ENCODE measurements around the gene ELAC2.

ELAC2 gene

GRCh38 chr17:13017655-13018459, at the start of gene ELAC2:
ELAC2 (minus strand) TSS chr17:13018027; CDS start chr17:13017947, 80 bp downstream.
- peak; percentile 97 for DNase-seq

GRCh38 chr17:13065032-13065431, 47.2 kb upstream of the ELAC2 start:
- no peak for DNase-seq

DNA sequence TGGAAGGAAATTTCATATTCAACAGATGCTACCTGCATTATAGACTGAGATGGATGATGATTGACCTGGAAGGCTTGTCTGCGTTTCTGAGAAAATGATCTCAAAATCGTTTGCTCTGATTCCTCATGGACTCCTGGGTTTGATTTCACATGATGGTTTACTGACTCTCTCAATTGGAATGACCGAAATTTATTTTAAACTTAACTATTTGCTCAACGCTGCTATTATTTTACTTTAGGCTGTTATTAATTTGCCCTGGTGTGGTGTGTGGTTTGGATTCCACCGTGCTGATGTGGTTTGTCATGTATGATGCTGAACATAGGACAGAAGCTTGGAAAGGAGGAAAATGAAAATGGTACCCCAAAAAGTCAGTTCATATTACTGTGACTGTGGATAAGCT, 37.3 kb upstream of the ELAC2 start:
- no peak for DNase-seq

GRCh38 chr17:13054666-13055065, 36.8 kb upstream of the ELAC2 start:
- no peak for DNase-seq

DNA sequence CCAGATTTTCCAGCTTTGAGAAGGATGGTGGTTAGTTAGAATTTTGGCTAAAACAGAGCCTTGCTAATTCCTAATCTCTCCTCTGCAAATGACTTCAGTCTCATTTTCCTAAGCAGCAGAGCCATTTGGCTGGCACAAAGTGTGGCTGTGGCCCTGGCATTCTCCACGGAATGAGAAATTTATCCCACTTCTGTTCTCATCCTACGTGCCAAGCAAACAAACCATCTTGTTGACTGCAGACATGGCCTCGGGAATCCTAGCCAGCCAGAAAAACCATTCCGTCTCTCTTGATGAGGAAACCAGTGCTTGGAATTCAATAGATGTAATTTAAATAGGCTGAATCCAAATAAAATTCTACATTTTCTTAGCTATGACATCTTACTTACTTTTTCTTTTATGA, 34.1 kb upstream of the ELAC2 start:
- no peak for DNase-seq

DNA sequence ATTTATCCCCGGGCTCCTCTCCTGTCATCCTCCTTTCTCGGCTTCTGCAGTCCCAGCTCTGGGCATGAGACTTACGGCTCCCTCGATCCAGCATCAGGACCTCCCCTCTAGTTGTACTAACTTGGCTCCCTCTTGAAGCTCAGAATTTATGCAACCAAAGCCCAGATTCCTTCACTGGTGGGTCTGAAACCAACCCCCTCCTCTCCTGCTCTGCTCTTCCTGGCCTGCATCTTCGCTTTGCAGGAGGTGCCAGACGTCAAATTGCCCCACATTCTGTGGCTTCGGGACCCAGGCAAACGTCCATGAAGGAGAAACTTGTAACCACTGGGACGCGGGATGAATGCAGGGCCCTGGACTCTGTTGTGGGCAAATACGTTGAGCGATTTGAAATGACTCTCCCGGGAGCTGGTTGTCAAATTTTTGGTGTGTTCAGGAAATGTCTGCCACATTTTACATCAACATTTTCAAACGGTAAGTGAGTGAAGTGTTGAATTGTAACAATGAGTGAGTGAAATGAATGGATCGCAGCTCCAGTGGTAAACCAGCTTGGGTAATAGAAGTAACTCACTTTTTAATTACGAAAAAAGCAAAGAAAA, 29.3 kb upstream of the ELAC2 start:
- DNase-seq = no peak

DNA sequence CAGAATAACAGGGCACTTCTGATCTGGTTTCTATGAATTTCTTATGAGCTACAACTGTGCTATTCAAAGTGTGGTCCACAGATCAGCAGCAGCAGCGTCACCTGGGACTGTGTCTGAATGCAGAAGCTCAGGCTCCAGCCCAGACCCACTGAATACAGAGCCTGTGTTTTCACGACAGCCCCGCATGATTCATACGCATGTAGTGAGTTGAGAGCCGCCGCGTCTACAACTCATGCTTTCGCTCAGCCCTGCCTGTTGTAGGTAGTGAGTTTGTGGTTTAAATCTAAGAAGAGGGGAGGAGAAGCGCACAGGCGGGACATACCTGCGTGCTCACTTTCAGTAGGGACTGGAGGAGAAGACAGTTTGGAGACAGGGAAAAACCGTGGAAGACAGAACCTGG, 28.5 kb upstream of the ELAC2 start:
- DNase-seq = no peak

GRCh38 chr17:13044572-13045065, 26.8 kb upstream of the ELAC2 start:
- DNase-seq = no peak

- DNase-seq = no peak
Observed at GRCh38 chr17:13038931-13039665, 21.3 kb upstream of the ELAC2 start.

GRCh38 chr17:13036751-13037150, 18.9 kb upstream of the ELAC2 start:
- DNase-seq = no peak

DNA sequence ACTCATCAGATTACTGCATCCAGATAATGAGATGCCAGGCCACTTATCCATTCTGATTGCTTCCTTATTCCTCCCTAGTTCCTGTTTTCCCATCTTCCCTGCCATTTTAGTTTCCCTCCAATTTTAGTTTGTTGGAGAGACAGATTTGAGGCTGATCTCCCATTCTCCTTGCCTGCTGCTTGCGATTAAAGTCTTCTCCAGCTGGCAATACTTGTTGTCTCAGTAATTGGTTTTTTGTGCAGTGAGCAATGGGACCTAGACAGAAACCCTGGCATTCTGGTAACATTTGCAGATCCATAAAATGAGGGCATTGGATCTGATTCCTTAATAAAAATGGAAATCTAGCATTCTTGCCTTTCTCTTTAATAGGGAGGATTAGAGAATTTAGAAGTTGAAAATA, 17.6 kb upstream of the ELAC2 start:
- DNase-seq = no peak

DNA sequence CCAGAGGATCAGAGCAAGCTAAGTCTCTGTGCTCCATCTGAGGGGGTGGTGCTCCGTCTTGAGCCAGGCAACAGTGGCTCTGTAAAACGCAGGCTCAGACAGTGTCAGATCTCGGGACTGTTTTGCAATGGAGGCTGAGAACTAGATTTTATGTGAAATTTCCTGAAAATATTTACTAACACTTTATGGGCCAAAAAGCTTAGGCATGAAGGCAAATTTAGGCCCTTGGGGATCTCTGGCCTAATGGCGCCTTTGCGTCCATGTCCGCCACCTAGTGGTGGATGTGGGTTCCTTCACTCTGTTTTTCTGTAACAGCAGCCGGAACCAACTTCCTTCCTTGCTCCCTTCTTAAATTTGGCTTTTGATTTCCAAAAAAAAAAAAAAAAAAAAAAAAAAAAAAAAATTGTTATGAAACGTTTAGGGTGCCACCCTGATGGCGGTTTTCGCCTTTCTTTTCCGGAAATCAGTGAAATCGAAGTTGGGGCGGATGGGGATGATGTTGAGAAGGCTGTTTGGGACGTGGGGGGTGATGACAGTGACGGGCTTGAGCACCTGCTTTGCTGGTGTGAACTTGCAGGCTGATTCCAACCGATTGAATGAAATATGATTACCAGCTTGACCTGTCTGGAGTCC, 14.0 kb upstream of the ELAC2 start:
- DNase-seq = peak; percentile 33

DNA sequence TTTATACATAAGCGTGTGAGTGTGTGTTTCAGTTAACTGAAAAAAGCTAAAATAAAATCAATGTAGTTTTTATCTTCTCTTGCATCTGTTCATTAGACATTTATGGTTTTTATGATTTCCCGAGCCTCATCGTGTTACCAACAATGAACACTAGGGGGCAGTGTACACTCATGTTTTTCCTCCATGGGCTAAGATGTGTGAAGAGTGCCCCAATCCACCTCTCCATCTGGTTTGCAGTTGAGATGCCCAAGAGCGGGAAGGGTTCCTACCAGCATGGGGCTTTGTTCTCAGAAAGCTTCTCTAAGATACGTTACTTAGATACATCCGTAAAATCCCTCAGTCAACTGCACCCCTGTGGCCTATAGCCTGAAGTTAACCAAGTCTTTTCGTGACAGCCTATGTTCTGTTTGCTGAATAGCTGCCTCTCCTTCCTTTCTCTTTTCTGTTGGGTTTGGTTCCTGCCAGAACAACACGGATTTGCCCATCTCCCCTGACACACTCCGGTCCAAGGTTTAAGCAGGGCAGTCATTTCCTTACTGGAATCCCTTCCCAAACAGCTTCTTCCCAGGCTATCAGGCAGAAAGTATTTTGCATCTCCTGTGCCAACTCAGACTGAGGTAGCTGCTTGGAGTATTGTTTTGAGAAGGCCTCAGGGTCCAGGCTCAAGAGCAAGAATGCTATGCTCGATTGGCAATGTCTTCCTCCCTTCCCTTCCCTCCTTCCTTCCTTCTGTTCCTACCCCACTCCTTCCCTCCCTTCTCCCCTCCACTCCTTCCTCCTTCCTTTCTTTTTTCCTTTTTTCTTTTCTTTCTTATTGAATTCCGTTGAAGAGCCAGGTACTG, 12.9 kb upstream of the ELAC2 start:
- DNase-seq = peak; percentile 32

- no peak for DNase-seq
Observed at GRCh38 chr17:13030056-13030455, 12.2 kb upstream of the ELAC2 start.

DNA sequence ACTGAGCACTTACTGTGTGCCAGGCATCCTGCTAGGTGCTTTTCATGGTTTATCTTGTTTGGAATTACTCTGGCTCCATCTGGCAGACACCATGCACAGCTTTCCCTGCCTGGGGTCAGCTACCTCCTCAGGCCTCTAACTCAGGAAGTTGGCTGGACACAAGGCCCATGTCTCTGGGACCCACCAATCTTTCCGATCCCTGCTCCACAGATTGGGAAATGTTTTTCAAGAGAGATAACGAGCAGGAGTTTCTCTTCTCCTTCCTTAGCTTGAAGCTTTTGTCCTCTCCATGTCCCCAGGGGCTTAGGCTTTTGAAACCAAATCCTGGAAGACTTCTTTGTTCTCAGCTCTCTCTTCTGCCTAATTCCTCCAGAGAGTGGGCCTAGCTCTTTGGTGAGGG, 11.5 kb upstream of the ELAC2 start:
- DNase-seq = no peak

DNA sequence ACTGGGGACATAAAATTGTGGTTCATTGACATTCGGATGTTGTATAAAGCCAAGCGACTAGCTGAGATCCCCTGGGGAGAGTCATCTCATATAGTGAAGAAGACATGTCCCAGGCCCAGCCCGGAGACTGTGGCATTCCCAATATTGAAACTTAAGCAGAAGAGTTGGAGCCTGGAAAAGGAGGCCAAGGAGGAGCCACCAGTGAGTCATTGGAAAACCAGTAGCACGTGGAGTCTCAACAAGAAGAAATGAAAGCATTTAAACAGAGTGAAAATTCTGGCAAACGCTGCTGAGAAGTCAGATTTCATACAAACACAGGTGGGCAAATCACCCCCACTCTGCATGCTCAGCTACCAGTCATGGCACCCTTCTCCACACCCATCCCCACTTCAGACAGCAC, 9.4 kb upstream of the ELAC2 start:
- no peak for DNase-seq

DNA sequence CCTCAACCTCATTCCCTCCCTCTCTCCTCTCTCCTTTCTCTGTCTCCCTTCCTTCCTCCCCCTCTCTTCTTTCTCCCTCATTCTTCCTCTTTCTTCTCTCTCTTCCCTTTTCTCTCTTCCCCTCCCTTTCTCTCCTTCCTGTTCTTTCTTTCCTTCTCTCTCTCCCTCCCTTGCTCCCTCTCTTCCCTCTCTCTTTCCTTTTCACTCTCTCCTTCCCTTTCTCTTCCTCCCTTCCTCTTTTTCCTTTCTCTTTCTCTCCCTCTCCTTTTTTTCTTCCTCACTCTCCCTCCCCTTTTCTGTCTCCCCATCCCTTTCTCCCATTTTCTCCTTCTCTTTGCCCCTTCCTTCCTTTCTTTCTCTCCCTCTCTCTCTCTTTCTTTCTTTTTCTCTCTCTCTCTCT, 7.9 kb upstream of the ELAC2 start:
- no peak for DNase-seq

GRCh38 chr17:13025258-13025627, 7.4 kb upstream of the ELAC2 start:
- no peak for DNase-seq

DNA sequence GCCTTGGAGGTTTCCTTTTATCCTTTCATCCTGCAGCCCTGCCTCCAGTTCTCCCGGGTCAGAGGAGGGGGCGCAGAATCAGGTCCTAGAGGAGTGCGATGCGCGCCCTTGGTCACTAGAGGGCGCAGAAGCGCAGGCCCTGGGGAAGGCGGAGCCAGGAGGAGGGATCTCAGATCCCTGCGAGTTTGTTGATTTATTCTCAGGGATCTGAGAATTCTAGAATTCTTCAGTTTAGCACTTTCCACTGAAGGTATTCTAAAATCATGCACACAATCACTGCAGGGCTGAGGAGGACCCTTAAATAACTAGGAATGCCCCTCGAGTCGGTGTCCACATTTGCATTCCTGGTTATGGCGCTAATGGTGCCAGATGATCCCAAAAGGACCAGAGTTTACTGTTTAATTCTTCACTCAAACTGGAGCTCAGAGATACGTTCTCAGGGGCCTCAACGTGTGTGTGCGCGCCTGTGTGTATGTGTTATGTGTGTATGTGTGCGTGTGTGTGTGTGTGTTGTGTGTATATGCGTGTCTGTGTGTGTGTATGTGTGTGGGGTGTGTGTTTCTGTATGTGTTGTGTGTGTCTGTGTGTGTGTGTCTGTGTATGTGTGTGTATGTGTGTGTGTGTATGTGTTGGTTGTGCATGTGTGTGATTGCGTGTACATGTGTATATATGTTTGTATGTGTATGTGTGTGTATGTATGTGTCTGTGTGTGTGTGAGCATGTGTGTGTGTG, 6.9 kb upstream of the ELAC2 start:
- peak; percentile 60 for DNase-seq

DNA sequence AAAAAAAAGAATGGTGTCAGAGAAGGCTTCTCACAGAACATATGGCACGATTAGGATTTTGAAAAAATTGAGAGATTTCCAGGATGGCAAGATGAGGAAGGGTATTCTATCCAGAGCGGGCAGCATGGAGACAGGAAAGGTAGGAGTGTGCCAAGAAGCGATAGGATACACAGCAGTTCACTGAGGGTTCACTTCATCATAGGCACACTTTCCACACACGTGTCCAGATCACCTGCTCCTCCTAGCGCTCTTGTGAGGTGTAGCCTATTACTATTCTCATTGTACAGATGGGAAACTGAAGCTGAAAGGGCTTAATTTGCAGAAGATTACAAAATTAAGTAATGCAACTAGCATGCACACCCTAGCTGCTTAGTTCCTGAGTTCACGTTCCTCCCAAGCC, 6.2 kb upstream of the ELAC2 start:
- peak; percentile 25 for DNase-seq

- no peak for DNase-seq
Observed at GRCh38 chr17:13016881-13017654, 759 bp downstream of the ELAC2 start.
